Spinal cord (tissue), 10 donors: ENCODE data around the gene RXRA. TPM values are rescaled to one million over a fixed set of nuclear protein-coding genes. Genes with fewer than 3 reads are reported as not detected.
A peak's percentile ranks its signal among the peaks of the same experiment; 100 is the strongest.

ENCODE experiments used
- DNase-seq, 6 donors: peaks; one replicate each; pipeline versions ENCODE4 v3.0.0 to v3.0.0-alpha.2; 2013 to 2015; ENCODE audit warnings: low spot score in 6 of 6, low read depth in 4 of 6
- H3K27ac ChIP-seq: one replicate; pipeline ENCODE4 v1.5.1; 2013; ENCODE audit warnings: low read depth, low read length, control low read depth
- H3K27me3 ChIP-seq: one replicate; pipeline ENCODE4 v1.6.1; 2013; ENCODE audit warnings: low read length; ENCODE audit not compliant: control insufficient read depth, insufficient read depth
- H3K36me3 ChIP-seq: one replicate; pipeline ENCODE4 v1.6.1; 2013; ENCODE audit warnings: low read length; ENCODE audit not compliant: control insufficient read depth, insufficient read depth
- H3K4me1 ChIP-seq: one replicate; pipeline ENCODE4 v1.6.1; 2013; ENCODE audit warnings: low read length; ENCODE audit not compliant: control insufficient read depth, insufficient read depth
- H3K4me3 ChIP-seq: one replicate; pipeline ENCODE4 v1.5.1; 2013; ENCODE audit warnings: low read depth, low read length, control low read depth
- H3K9me3 ChIP-seq: one replicate; pipeline ENCODE4 v1.6.1; 2013; ENCODE audit warnings: low read length; ENCODE audit not compliant: control insufficient read depth, insufficient read depth
- WGBS: methylation state at CpG from one replicate; pipeline ENCODE4 v1.1.5; 2013; ENCODE audit warnings: missing lambda C conversion rate; ENCODE audit not compliant: insufficient coverage; 5-methylcytosine and 5-hydroxymethylcytosine counted together
- polyA plus RNA-seq, 2 donors: library from polyadenylated mRNA; unstranded; fragments of 120-200 nt; gene quantifications; one replicate each; pipeline ENCODE4 v1.2.1, GENCODE V29; 2013; ENCODE audit not compliant: insufficient read length in 2 of 2
- total RNA-seq, 2 donors: library from RNA; depleted of rRNA in 1 of 2; stranded (reverse); fragments of 120-200 nt in 1 of 2; fragments of >200 nt in 1 of 2; gene quantifications; one replicate each; pipeline versions ENCODE4 v1.2.3 to v1.2.4, GENCODE V29; 2013 to 2014
- donor health status: healthy.

RXRA gene
- total and polyA plus RNA-seq, 4 donors = 9.4 to 32.3 (median 26.1) TPM

- H3K27me3 ChIP-seq = no peaks in the 10 kb centered on the region
- H3K9me3 ChIP-seq = no peaks in the 10 kb centered on the region
- H3K27ac ChIP-seq = peak overlapping the region; percentile 10
- peaks cover 52% of the 10 kb centered on the region for H3K36me3 ChIP-seq
- peaks cover 97% of the 10 kb centered on the region for H3K4me1 ChIP-seq
- WGBS = 70% methylated on average over 27 of the region's 27 CpGs
- no peak overlapping the region for H3K4me3 ChIP-seq
- DNase-seq = no peak
These were observed 50.3 kb downstream of the RXRA start for GRCh38 chr9:134376386-134377142.

DNA sequence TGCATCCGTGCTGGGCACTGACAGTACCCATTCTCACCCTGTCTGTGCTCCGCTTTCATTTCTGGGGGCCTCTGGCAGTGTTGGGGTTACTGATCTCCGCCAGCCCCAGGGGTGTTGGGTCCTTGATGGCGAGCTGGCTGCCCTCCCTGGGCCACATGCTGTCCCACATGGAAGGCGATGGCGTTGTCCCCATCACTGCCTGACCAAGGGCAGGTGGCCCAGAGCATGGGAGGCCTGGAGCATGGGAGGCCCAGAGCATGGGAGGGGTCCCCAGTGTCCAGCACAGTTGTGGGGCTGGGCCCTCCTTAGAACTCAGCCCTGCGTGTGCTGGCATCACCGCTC, 50.9 kb downstream of the RXRA start:
- Histone ChIP-seq H3K4me1 (peaks cover 97% of the 10 kb centered on the region), H3K9me3 (no peaks in the 10 kb centered on the region), H3K27ac (no peak overlapping the region), H3K4me3 (no peak overlapping the region), H3K27me3 (no peaks in the 10 kb centered on the region), H3K36me3 (peaks cover 53% of the 10 kb centered on the region)
- no peak for DNase-seq
- 86% methylated on average over 6 of the region's 8 CpGs for WGBS

DNA sequence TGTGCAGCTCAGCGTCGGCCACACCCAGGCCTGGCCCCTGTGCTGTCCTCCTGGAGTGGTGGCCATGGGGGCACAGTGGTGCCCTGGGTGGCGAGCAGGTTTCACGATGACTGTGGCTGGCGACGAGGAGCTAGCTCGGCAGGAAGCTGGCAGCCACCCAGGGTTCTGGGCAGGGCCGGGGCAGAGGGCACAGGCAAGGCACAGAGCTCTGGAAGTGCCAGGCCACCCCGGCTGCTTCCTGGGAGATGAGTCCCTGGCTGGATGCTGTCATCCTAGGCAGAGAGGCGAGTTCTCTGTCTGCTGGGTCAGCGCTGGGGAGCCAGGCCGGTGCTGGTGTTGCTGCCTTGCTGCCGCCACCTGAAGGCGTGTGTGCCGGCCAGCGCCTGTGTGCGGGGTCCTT, 51.7 kb downstream of the RXRA start:
- Histone ChIP-seq H3K27me3 (no peaks in the 10 kb centered on the region), H3K4me3 (no peak overlapping the region), H3K4me1 (peaks cover 97% of the 10 kb centered on the region), H3K9me3 (no peaks in the 10 kb centered on the region), H3K36me3 (peaks cover 53% of the 10 kb centered on the region), H3K27ac (no peak overlapping the region)
- WGBS = 32% methylated on average over 17 of the region's 17 CpGs
- DNase-seq = peak in 1 of 6 donors; percentile 15

- 33% methylated on average over 7 of the region's 11 CpGs for WGBS
- Histone ChIP-seq H3K27ac (peak overlapping the region; percentile 10), H3K36me3 (peaks cover 50% of the 10 kb centered on the region), H3K4me1 (peaks cover 99% of the 10 kb centered on the region), H3K4me3 (no peak overlapping the region), H3K9me3 (no peaks in the 10 kb centered on the region), H3K27me3 (no peaks in the 10 kb centered on the region)
- peak in 2 of 6 donors; percentile 41 to 73 for DNase-seq
These were observed 52.7 kb downstream of the RXRA start for GRCh38 chr9:134378901-134379338.

DNA sequence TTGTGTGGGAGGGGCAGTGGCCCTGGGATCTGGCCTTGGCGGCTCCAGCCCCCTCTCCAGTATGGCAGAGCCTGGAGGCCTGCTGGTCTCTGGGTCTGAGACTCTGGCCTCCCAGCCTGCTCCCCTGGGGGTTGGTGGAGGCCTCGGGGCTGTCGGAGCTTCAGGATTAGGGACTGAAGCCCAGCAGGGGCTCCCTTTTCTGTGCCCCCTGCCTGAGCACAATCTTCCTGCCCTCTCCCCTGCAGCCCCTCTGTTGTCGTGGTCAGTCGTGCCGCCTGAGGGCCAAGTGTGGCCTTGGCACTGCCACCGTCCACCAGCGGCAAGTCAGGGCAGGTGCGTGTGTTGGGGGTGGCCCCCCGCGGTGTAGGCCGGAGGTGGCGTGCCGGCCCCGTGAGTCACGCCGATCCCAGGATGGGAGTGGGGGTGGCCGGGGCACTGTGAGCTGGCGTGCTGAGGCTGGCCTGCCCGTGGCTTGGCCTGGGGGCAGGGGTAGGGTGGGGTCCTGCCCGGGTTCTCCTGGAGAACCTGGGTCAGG, 53.6 kb downstream of the RXRA start:
- DNase-seq = no peak
- Histone ChIP-seq H3K36me3 (peaks cover 49% of the 10 kb centered on the region), H3K27me3 (no peaks in the 10 kb centered on the region), H3K9me3 (no peaks in the 10 kb centered on the region), H3K4me3 (no peak overlapping the region), H3K4me1 (peaks cover 99% of the 10 kb centered on the region), H3K27ac (no peak overlapping the region)
- 84% methylated on average over 19 of the region's 21 CpGs for whole genome bisulfite sequencing

DNA sequence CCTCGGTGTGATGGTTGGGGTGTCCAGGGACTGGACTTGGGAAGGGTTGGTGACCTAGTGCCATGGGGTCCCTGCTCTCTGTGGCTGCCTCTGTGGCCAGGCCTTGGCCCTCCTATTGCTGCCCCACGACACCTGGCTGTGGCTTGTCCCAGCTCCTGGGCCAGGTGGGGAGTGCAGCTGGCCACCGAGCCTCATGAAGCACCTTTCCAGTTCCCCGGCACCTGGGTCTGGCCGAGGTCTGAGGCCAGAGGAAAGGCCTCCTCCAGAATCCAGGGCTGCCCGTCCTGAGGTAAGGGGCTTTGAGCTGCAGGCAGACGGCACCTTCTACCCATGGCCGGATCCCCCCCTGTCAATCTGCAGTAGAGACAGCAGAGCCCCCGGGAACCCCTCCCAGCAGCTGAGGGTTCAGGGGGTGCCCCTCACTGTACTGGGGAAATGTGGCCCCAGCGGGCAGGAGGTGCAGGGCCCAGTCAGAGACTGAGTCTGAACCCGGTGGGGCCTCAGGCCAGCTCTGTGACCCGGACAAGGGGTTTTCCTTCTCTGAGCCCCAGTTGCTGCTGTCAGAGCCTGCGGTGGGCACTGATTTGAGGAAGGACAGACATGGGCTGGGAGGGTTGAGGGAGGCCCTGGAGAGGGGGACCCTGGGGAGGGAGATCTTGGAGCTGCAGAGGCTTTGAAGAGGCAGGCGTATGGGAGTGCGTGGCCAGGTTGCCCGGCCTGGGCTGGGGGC, 54.5 kb downstream of the RXRA start:
- H3K36me3 ChIP-seq = peaks cover 55% of the 10 kb centered on the region
- 85% methylated on average over 14 of the region's 16 CpGs for WGBS
- no peaks in the 10 kb centered on the region for H3K9me3 ChIP-seq
- peaks cover 99% of the 10 kb centered on the region for H3K4me1 ChIP-seq
- DNase-seq = no peak
- H3K27me3 ChIP-seq = no peaks in the 10 kb centered on the region
- no peak overlapping the region for H3K4me3 ChIP-seq
- no peak overlapping the region for H3K27ac ChIP-seq

- no peak overlapping the region for H3K27ac ChIP-seq
- H3K4me1 ChIP-seq = peaks cover 100% of the 10 kb centered on the region
- 92% methylated on average over 5 of the region's 7 CpGs for WGBS
These were observed 55.0 kb downstream of the RXRA start for GRCh38 chr9:134381272-134381661.

GRCh38 chr9:134381671-134382516, 55.6 kb downstream of the RXRA start:
- Histone ChIP-seq H3K9me3 (no peaks in the 10 kb centered on the region), H3K4me3 (no peak overlapping the region), H3K36me3 (peaks cover 60% of the 10 kb centered on the region), H3K4me1 (peaks cover 100% of the 10 kb centered on the region), H3K27me3 (no peaks in the 10 kb centered on the region), H3K27ac (no peak overlapping the region)
- 66% methylated on average over 14 of the region's 21 CpGs for WGBS
- no peak for DNase-seq

More at GRCh38 chr9:134381272-134381661, 55.0 kb downstream of the RXRA start:
- Histone ChIP-seq H3K36me3 (peaks cover 60% of the 10 kb centered on the region), H3K4me3 (no peak overlapping the region), H3K27me3 (no peaks in the 10 kb centered on the region), H3K9me3 (no peaks in the 10 kb centered on the region)
- DNase-seq = no peak

DNA sequence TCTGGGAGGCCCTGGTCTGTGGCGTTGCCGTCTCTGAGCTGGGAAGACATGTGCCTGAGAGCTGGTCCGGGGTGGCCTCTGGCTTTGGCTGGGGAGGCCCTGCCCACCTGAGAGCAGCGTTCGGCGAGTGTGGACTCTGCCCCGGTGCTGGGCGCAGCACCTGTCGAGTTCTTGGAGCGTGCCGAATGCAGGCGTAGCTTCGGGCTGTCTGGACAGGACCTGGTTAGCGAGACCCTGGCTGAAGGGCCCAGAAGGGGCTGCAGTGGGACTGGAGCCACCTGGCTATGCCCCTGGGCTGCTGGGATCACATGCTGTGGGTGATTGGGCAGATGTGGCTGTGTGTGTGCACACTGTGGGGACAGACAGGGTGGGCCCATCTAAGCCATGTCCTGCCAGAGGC, 56.5 kb downstream of the RXRA start:
- DNase-seq = no peak
- Histone ChIP-seq H3K27me3 (no peaks in the 10 kb centered on the region), H3K9me3 (no peaks in the 10 kb centered on the region), H3K36me3 (peaks cover 62% of the 10 kb centered on the region), H3K4me3 (no peak overlapping the region), H3K4me1 (peaks cover 100% of the 10 kb centered on the region), H3K27ac (no peak overlapping the region)
- WGBS = 86% methylated on average over 14 of the region's 14 CpGs
